Breast epithelium (tissue), 4 donors: ENCODE results near the gene FHOD1. TPM values are rescaled to one million over a fixed set of nuclear protein-coding genes. Genes with fewer than 3 reads are reported as not detected.
A peak's percentile ranks its signal among the peaks of the same experiment; 100 is the strongest.

ENCODE experiments used
- DNase-seq, 2 donors: peaks; one replicate each; pipeline ENCODE4 v3.0.0-alpha.2; 2019; ENCODE audit warnings: low spot score in 2 of 2
- H3K27ac ChIP-seq, 2 donors: fragments of 200-600 bp; sonication (generic) in 1 of 2; one replicate each; pipeline ENCODE4 v1.5.1; 2016 to 2019; ENCODE audit warnings: mild to moderate bottlenecking in 1 of 2
- H3K27me3 ChIP-seq, 2 donors: fragments of 200-600 bp; sonication (generic) in 1 of 2; one replicate each; pipeline versions ENCODE4 v1.5.1 to v1.6.0; 2017 to 2019; ENCODE audit warnings: control low read depth in 1 of 2, mild to moderate bottlenecking in 1 of 2
- H3K36me3 ChIP-seq: fragments of 200-600 bp; one replicate; pipeline ENCODE4 v1.5.1; 2019
- H3K4me1 ChIP-seq, 2 donors: fragments of 200-600 bp; sonication (generic); one replicate each; pipeline ENCODE4 v1.5.1; 2016 to 2019; ENCODE audit warnings: control low read depth in 1 of 2
- H3K4me3 ChIP-seq, 3 donors: fragments of 200-600 bp; sonication (generic); 1 replicate in 2 of 3; 2 replicates in 1 of 3; pipeline ENCODE4 v1.5.1; 2016 to 2019; ENCODE audit warnings: mild to moderate bottlenecking in 3 of 3, moderate library complexity in 2 of 3
- H3K9me3 ChIP-seq, 2 donors: fragments of 200-600 bp; sonication (generic) in 1 of 2; one replicate each; pipeline ENCODE4 v1.5.1; 2016 to 2019; ENCODE audit warnings: control low read depth in 1 of 2
- CTCF ChIP-seq, 3 donors: fragments of 450-650 bp; IDR thresholded peaks; one replicate each; pipeline ENCODE4 v1.5.1; 2016 to 2017; ENCODE audit warnings: antibody characterized with exemption in 3 of 3, mild to moderate bottlenecking in 3 of 3, moderate library complexity in 3 of 3
- POLR2A ChIP-seq: fragments of 450-650 bp; IDR thresholded peaks from one replicate; pipeline ENCODE4 v1.6.1; 2016; ENCODE audit warnings: antibody characterized with exemption, mild to moderate bottlenecking, moderate library complexity
- POLR2AphosphoS5 ChIP-seq, 3 donors: sonication (generic); formaldehyde crosslinking; IDR thresholded peaks; one replicate each; pipeline ENCODE4 v1.6.1; 2017; ENCODE audit warnings: antibody characterized with exemption in 3 of 3
- intact Hi-C: fragments of 100-400 bp; cut with DNase I; formaldehyde crosslinking; loops from one replicate; pipeline ENCODE4 v1.15.1; 2023; ENCODE audit warnings: low total_unique reads
- total RNA-seq, 3 donors: library from RNA; depleted of rRNA; stranded (reverse); fragments of >200 nt; gene quantifications; one replicate each; pipeline ENCODE4 v1.1.0, GENCODE V29; 2016

Gene FHOD1
- total RNA-seq, 3 donors from 2014 or later = 19.3 to 25.9 (median 22.6) TPM

- H3K36me3 ChIP-seq = peaks cover 4% of the 10 kb centered on the region
- peak overlapping the region in 1 of 3 donors; percentile 68 for H3K4me3 ChIP-seq
- TF ChIP-seq CTCF (IDR thresholded peaks at IDR 0.05) (peak; percentile 9 to 53 (median 44)), POLR2AphosphoS5 (IDR thresholded peaks at IDR 0.05) (no peak)
- no peak for DNase-seq
- intact Hi-C loops = no loop called here
- peaks cover 0 to 18% of the 10 kb centered on the region in 2 donors for H3K4me1 ChIP-seq
- no peaks in the 10 kb centered on the region for H3K27me3 ChIP-seq
- no peaks in the 10 kb centered on the region for H3K9me3 ChIP-seq
- H3K27ac ChIP-seq = peak overlapping the region; percentile 36 to 41
Measured at GRCh38 chr16:67198238-67198734, 49.0 kb downstream of the FHOD1 start.

- Histone ChIP-seq H3K9me3 (no peaks in the 10 kb centered on the region), H3K36me3 (no peaks in the 10 kb centered on the region), H3K4me1 (peaks cover 3 to 24% of the 10 kb centered on the region in 2 donors), H3K4me3 (no peak overlapping the region), H3K27ac (peak overlapping the region in 1 of 2 donors; percentile 36), H3K27me3 (no peaks in the 10 kb centered on the region)
- no peak for TF ChIP-seq POLR2A
- no peak for TF ChIP-seq POLR2AphosphoS5 (IDR thresholded peaks at IDR 0.05)
- TF ChIP-seq CTCF (IDR thresholded peaks at IDR 0.05) = no peak
- DNase-seq = no peak
- intact Hi-C loops = no loop called here
Measured at GRCh38 chr16:67197704-67198103, 49.6 kb downstream of the FHOD1 start.

- Histone ChIP-seq H3K27me3 (no peaks in the 10 kb centered on the region), H3K4me1 (peaks cover 5 to 26% of the 10 kb centered on the region in 2 donors), H3K27ac (no peak overlapping the region), H3K36me3 (no peaks in the 10 kb centered on the region), H3K9me3 (no peaks in the 10 kb centered on the region), H3K4me3 (no peak overlapping the region)
- intact Hi-C loops = no loop called here
- TF ChIP-seq POLR2A = no peak
- no peak for TF ChIP-seq POLR2AphosphoS5 (IDR thresholded peaks at IDR 0.05)
- no peak for TF ChIP-seq CTCF (IDR thresholded peaks at IDR 0.05)
- no peak for DNase-seq
Measured at GRCh38 chr16:67196881-67197280, 50.4 kb downstream of the FHOD1 start.

GRCh38 chr16:67195676-67196075, 51.6 kb downstream of the FHOD1 start:
- intact Hi-C loops = no loop called here
- Histone ChIP-seq H3K9me3 (no peaks in the 10 kb centered on the region), H3K4me3 (no peak overlapping the region), H3K27me3 (no peaks in the 10 kb centered on the region), H3K36me3 (no peaks in the 10 kb centered on the region), H3K4me1 (peaks cover 5 to 26% of the 10 kb centered on the region in 2 donors), H3K27ac (no peak overlapping the region)
- no peak for DNase-seq
- TF ChIP-seq POLR2AphosphoS5 (IDR thresholded peaks at IDR 0.05) (no peak), CTCF (IDR thresholded peaks at IDR 0.05) (no peak), POLR2A (no peak)

GRCh38 chr16:67194260-67194659, 53.0 kb downstream of the FHOD1 start:
- H3K27me3 ChIP-seq = no peaks in the 10 kb centered on the region
- H3K9me3 ChIP-seq = no peaks in the 10 kb centered on the region
- no peak overlapping the region for H3K27ac ChIP-seq
- no peak overlapping the region for H3K4me3 ChIP-seq
- no peaks in the 10 kb centered on the region for H3K36me3 ChIP-seq
- H3K4me1 ChIP-seq = peaks cover 5 to 26% of the 10 kb centered on the region in 2 donors
- TF ChIP-seq POLR2A (no peak), CTCF (IDR thresholded peaks at IDR 0.05) (no peak), POLR2AphosphoS5 (IDR thresholded peaks at IDR 0.05) (no peak)
- DNase-seq = no peak
- intact Hi-C loops = no loop called here
